Pancreas (tissue), 10 donors: ENCODE results near the gene TARS2. TPM values are rescaled to one million over a fixed set of nuclear protein-coding genes. Genes with fewer than 3 reads are reported as not detected.

ENCODE experiments used
- ATAC-seq, 4 donors: fragments of 200-7000 bp; cut with Tn5 transposase; one replicate each; pipeline versions ENCODE4 v1.8.0 to v1.9.1; 2020; ENCODE audit warnings: mild to moderate bottlenecking in 4 of 4, moderate library complexity in 4 of 4
- DNase-seq, 6 donors: peaks; one replicate each; pipeline ENCODE4 v3.0.0-alpha.2; 2020
- FAIRE-seq: peaks from 2 replicates; lab custom pipeline; 2012; peaks lifted over from hg19 to GRCh38; lab: Jason Lieb, UNC
- H3K27ac ChIP-seq, 4 donors: fragments of 200-600 bp; sonication (generic); 1 replicate in 3 of 4; 2 replicates in 1 of 4; pipeline versions ENCODE4 v1.5.0 to v1.8.0; 2020
- H3K27me3 ChIP-seq, 4 donors: fragments of 200-600 bp; one replicate each; pipeline ENCODE4 v1.8.0; 2021
- H3K36me3 ChIP-seq, 3 donors: fragments of 200-600 bp; sonication (generic) in 1 of 3; one replicate each; pipeline versions ENCODE4 v1.5.0 to v1.8.0; 2020 to 2021
- H3K4me1 ChIP-seq, 3 donors: fragments of 200-600 bp; one replicate each; pipeline ENCODE4 v1.8.0; 2021
- H3K4me3 ChIP-seq, 4 donors: fragments of 200-600 bp; sonication (generic) in 2 of 4; one replicate each; pipeline versions ENCODE4 v1.5.0 to v1.8.0; 2020 to 2021
- H3K9me3 ChIP-seq, 4 donors: fragments of 200-600 bp; one replicate each; pipeline ENCODE4 v1.8.0; 2021
- WGBS, 2 donors: extraction: QIAGEN DNeasy Blood & Tissue Kit; methylation state at CpG; one replicate each; pipeline ENCODE4 v1.1.7; 2013; 5-methylcytosine and 5-hydroxymethylcytosine counted together
- intact Hi-C, 3 donors: fragments of 100-400 bp; cut with DNase I; formaldehyde crosslinking; loops; one replicate each; pipeline versions ENCODE4 v1.11.1 to v1.14.2; 2022
- polyA plus RNA-seq, 2 donors: library from polyadenylated mRNA; stranded (reverse); fragments of 200-250 nt; gene quantifications; one replicate each; pipeline ENCODE4 v1.2.3, GENCODE V29; 2013
- total RNA-seq, 6 donors: library from RNA; stranded (reverse); fragmentation: NEBNext Ultra II Directional in 4 of 6; extraction: Animal tissue kit (Norgen Biotek cat#: 25700) in 4 of 6; gene quantifications; one replicate each; pipeline versions ENCODE4 v1.2.1 to v1.2.4, GENCODE V29; 2021 to 2023
- TF ChIP-seq, protein P1 (sequence below), 4 donors: fragments of 200-600 bp; sonication (generic) in 3 of 4; IDR thresholded peaks; one replicate each; pipeline versions ENCODE4 v1.5.0 to v1.8.0; 2021; ENCODE audit warnings: antibody characterized with exemption in 4 of 4
- donor health status: healthy with polysubstance abuse.
- donor health status: DM: no; HTN: no; CAD: no; lungs with moderate emphysema.
- donor health status: DM: no; HTN: no; CAD: no.
- donor health status: control.
- donor health status: control.
- donor health status: Bipolar disorder and iron deficiency.
- donor health status: DM: yes; HTN: yes; CAD: no.
- donor health status: DM: no; HTN: no; CAD: no.
- donor health status: DM: no; HTN: no; CAD: no.
- donor health status: DM: yes; HTN: yes; CAD: no.

The TARS2 gene
- total and polyA plus RNA-seq, 8 donors, result 6.9 to 13.6 (median 9.8) TPM

DNA sequence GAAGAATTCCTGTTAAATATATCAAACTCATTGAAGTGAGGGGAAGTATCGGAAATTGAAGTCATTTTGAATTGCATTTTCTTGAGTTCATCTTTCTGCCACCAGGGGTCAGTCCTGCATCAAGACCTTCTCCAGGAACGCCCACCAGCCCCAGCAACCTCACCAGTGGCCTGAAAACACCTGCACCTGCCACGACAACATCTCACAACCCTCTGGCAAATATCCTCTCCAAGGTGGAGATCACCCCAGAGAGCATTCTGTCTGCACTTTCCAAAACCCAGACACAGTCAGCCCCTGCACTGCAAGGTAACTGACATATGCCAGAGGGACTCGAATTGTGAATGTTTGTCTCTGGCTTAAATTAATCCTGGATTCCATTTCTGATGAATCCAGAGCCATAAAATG lies 22.8 kb upstream of the TARS2 start:
- Histone ChIP-seq H3K4me1 (no peaks in the 10 kb centered on the region), H3K27ac (no peak overlapping the region), H3K4me3 (no peak overlapping the region), H3K27me3 (no peaks in the 10 kb centered on the region), H3K36me3 (peaks cover 0 to 36% (median 0%) of the 10 kb centered on the region in 3 donors), H3K9me3 (no peaks in the 10 kb centered on the region)
- DNase-seq (peak; percentile 46 to 67 (median 60)), FAIRE-seq (no peak), ATAC-seq (peak; percentile 65 to 94 (median 88))
- intact Hi-C loops, result no loop called here
- TF ChIP-seq, protein P1, sequence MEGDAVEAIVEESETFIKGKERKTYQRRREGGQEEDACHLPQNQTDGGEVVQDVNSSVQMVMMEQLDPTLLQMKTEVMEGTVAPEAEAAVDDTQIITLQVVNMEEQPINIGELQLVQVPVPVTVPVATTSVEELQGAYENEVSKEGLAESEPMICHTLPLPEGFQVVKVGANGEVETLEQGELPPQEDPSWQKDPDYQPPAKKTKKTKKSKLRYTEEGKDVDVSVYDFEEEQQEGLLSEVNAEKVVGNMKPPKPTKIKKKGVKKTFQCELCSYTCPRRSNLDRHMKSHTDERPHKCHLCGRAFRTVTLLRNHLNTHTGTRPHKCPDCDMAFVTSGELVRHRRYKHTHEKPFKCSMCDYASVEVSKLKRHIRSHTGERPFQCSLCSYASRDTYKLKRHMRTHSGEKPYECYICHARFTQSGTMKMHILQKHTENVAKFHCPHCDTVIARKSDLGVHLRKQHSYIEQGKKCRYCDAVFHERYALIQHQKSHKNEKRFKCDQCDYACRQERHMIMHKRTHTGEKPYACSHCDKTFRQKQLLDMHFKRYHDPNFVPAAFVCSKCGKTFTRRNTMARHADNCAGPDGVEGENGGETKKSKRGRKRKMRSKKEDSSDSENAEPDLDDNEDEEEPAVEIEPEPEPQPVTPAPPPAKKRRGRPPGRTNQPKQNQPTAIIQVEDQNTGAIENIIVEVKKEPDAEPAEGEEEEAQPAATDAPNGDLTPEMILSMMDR (IDR thresholded peaks at IDR 0.05), result peak; percentile 30 to 72 (median 68)
- WGBS, 2 donors, result 35 to 40% methylated on average over 4 of the region's 4 CpGs

DNA sequence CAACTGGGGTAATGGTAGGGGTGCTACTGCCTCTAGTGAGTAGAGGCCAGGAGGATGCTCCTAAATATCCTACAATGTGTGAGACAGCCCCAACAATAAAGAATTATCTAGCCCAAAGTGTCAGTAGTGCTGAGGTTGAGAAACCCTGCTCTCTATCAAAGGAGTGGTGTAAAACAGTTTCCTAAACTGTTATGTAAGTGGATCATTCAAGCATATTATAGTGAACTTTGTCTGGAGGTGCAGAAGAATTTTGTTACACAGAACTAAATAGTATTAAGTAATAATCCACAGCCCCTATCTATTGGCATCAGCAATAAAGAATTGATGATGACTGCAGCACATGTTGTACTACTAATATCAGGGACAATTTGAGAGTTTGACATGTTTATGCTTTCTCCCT lies 20.3 kb upstream of the TARS2 start:
- intact Hi-C loops, result no loop called here
- ATAC-seq (no peak), FAIRE-seq (no peak), DNase-seq (no peak)
- Histone ChIP-seq H3K27ac (no peak overlapping the region), H3K4me3 (no peak overlapping the region), H3K9me3 (no peaks in the 10 kb centered on the region), H3K4me1 (no peaks in the 10 kb centered on the region), H3K27me3 (no peaks in the 10 kb centered on the region), H3K36me3 (peaks cover 0 to 36% (median 16%) of the 10 kb centered on the region in 3 donors)
- TF ChIP-seq, protein P1 (IDR thresholded peaks at IDR 0.05), result no peak

DNA sequence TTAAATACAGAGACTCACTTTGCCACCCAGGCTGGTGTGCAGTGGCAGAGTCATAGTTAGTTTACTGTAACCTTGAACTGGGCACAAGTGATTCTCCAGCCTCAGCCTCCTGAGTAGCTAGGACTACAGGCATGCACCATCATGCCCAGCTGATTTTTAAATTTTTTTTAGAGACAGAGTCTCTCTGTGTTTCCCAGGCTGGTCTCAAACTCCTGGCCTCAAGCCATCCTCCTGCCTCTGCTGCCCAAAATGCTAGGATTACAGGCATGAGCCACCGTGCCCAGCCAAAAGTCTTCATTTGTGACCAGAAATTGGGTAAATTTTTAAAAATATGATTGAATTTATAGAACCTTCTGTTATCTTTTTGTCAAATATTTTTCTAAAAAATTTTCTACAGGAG lies 17.9 kb upstream of the TARS2 start:
- Histone ChIP-seq H3K27me3 (no peaks in the 10 kb centered on the region), H3K9me3 (no peaks in the 10 kb centered on the region), H3K36me3 (peaks cover 0 to 32% (median 22%) of the 10 kb centered on the region in 3 donors), H3K4me1 (peaks cover 0 to 5% (median 4%) of the 10 kb centered on the region in 3 donors), H3K4me3 (no peak overlapping the region), H3K27ac (no peak overlapping the region)
- 65 to 69% methylated on average over 1 of the region's 1 CpG for whole genome bisulfite sequencing, 2 donors
- no peak for ATAC-seq
- peak in 1 of 6 donors; percentile 3 for DNase-seq
- intact Hi-C loops, result no loop called here
- FAIRE-seq, result no peak
- TF ChIP-seq, protein P1 (IDR thresholded peaks at IDR 0.05), result no peak

DNA sequence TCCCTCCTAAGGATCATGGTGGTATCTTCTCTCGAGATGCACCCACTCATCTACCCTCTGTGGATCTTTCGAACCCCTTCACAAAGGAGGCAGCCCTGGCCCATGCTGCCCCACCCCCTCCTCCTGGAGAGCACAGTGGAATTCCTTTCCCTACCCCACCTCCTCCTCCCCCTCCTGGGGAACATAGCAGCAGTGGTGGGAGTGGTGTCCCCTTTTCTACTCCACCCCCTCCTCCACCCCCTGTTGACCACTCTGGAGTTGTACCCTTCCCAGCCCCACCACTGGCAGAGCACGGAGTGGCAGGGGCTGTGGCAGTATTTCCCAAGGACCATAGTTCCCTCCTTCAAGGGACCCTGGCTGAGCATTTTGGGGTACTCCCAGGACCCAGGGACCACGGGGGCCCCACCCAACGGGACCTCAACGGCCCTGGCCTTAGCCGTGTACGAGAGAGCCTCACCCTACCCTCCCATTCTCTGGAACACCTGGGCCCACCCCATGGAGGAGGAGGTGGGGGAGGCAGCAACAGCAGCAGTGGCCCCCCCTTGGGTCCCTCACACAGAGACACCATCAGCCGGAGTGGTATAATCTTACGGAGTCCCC lies 14.5 kb upstream of the TARS2 start:
- peaks cover 0 to 22% (median 18%) of the 10 kb centered on the region in 3 donors for H3K36me3 ChIP-seq
- TF ChIP-seq, protein P1 (IDR thresholded peaks at IDR 0.05), result no peak
- H3K27ac ChIP-seq, result no peak overlapping the region
- no peak overlapping the region for H3K4me3 ChIP-seq
- DNase-seq (no peak), FAIRE-seq (no peak), ATAC-seq (no peak)
- WGBS, 2 donors, result 91 to 93% methylated on average over 10 of the region's 10 CpGs
- intact Hi-C loops, result loop anchor here in 1 of 3 donors (5.0 kb wide), 1 partner anchor 65 kb away; no protein-coding TSS in a partner anchor
- peaks cover 0 to 5% (median 4%) of the 10 kb centered on the region in 3 donors for H3K4me1 ChIP-seq
- H3K27me3 ChIP-seq, result no peaks in the 10 kb centered on the region
- no peaks in the 10 kb centered on the region for H3K9me3 ChIP-seq

DNA sequence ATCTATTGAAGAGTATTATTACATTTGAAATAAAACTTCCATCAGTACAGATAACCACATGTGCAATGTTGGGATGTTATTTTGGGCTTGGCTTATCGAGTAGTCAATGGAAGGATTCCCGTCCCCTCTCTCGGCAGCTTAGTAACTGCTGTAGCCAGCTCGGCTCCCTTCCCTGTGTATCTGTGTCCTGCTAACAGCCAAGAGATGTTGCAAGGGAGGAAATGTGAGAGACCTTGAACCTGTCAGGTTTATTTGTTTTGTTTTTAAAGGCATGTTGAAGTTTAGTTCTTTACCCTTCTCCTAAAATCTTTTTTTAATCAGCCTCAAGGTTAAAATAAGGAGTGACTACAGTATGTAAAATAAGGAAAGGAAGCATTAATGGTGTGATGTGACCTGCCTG lies 13.6 kb upstream of the TARS2 start:
- no peak for FAIRE-seq
- ATAC-seq, result peak in 3 of 4 donors; percentile 24 to 60 (median 36)
- H3K36me3 ChIP-seq, result peaks cover 0 to 22% (median 18%) of the 10 kb centered on the region in 3 donors
- TF ChIP-seq, protein P1 (IDR thresholded peaks at IDR 0.05), result no peak
- peaks cover 0 to 5% (median 4%) of the 10 kb centered on the region in 3 donors for H3K4me1 ChIP-seq
- 30 to 33% methylated on average over 4 of the region's 4 CpGs for WGBS, 2 donors
- no peaks in the 10 kb centered on the region for H3K27me3 ChIP-seq
- H3K9me3 ChIP-seq, result no peaks in the 10 kb centered on the region
- no peak overlapping the region for H3K27ac ChIP-seq
- intact Hi-C loops, result loop anchor here in 1 of 3 donors (5.0 kb wide), 1 partner anchor 64 kb away; no protein-coding TSS in a partner anchor
- H3K4me3 ChIP-seq, result no peak overlapping the region
- no peak for DNase-seq
